Body of pancreas (tissue), 4 donors: ENCODE measurements around the gene COL24A1.

Source experiments
- CTCF ChIP-seq, 7 experiments: fragments of 450-650 bp in 4 of 7; fragments of 200-600 bp in 3 of 7; sonication (generic) in 3 of 7; IDR thresholded peaks; one replicate each; pipeline ENCODE4 v1.5.1; 2016 to 2019; ENCODE audit warnings: antibody characterized with exemption in 7 of 7
- POLR2A ChIP-seq, 3 donors: fragments of 450-650 bp; IDR thresholded peaks; one replicate each; pipeline ENCODE4 v1.6.1; 2016; ENCODE audit warnings: antibody characterized with exemption in 3 of 3, mild to moderate bottlenecking in 2 of 3

DNA sequence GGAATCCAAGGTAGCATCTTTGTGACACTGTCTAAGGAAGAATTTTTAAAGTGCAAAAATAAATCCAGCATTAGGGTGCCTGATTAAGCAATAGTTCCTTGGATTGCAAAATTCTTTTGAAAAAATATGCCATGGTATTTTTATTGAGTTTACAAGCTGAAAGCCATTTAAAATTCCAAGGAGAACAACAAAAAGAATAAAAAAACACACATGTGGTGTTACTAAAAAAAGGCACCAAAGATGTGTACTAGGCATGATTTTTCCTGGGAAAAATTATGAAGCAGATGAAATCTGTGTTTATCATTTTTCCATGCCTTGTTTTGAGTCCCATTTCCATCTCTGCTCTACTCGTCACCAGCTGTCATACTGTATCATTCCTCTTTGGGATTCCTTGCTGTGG is 291.4 kb downstream of the COL24A1 start:
- TF ChIP-seq CTCF (IDR thresholded peaks at IDR 0.05) (no peak), POLR2A (IDR thresholded peaks at IDR 0.05) (no peak)
